Measurements from ENCODE around the gene HECW1.

DNA sequence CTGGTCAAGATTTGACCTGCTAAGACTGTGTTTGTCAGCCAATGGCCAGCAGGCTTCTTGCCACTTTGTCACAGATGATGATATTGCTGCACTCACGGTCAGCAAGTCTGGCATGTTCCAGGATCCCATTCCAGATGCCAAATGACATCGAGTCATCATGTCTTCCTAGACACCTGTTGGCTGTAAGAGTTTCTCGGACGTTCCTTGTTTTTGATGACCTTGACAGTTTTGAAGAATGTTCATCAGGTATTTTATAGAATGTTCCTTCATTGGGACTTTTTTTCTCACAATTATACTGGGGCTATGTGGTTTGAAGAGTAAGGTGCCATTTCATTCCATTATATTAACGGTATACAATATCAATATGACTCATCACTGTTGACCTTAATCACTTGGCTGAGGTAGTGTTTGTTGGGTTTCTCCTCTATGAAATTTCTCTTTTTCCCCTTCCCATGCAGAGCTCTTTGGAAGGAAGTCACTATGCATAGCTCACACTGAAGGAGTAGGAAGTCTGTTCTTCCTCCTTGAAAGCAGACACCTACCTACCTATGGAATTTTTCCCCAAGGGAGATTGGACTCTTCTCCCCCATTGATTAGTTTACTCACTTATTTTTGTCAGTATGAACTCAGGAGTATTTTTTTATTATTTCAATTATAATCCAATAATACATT lies 31.6 kb downstream of the HECW1 start:
- TF ChIP-seq CTCF (conservative IDR thresholded peaks at IDR 0.05) (no peak), EZH2 (IDR thresholded peaks at IDR 0.05; ENCODE audit: low read depth) (no peak)

Measured in PC-9 (cell line).